SHP77 (cell line): ENCODE results near the gene MAML3.

Experiments
- DNase-seq, 2 experiments: peaks; one replicate each; lab custom pipeline; 2025; lab: John Stamatoyannopoulos, UW

Gene MAML3

DNA sequence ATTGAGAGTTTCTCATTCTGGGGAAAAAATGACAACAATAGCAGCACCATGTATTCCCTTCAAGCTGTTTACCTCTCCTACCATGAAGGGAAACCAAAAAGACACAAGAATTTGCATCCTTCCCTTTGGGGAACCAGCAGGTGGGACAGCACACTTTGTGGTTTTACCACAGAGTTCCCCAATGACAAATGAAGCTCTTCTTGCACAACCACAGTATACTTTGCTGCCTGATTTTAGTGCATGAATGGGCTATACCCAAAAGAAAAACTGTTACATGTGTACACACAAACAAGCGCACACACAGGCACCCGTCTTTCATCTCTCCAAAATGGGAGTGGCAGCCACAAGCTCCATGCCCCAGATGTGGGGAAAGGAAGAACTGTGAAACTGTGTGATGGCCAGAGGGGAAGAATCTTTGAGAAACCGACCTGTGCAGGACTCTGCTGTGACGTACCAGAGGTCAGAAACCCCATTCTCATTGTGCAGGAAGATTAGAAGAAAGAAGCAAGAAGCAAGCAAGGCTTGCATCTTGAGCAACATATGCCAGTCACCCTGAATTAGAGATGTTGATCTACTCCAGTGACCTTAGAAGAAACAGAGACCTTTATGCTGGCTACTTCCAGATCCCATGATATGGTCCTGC lies 2.7 kb upstream of the MAML3 start:
- DNase-seq: no peak

DNA sequence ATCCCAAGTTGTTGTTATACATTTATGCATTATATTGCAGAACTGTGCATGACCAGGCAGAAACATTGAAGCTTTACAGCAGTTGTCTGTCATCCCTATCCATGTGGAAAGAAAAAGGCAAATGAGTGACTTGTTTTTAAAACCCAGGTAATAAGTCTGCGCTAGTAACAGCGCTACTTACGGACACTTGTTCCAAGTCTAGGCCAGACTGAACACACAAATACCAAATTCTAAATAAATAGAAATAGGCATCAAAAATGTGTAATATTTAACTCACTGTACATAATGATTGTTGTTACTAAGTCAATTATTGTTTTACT lies 548 bp upstream of the MAML3 start:
- no peak for DNase-seq

DNA sequence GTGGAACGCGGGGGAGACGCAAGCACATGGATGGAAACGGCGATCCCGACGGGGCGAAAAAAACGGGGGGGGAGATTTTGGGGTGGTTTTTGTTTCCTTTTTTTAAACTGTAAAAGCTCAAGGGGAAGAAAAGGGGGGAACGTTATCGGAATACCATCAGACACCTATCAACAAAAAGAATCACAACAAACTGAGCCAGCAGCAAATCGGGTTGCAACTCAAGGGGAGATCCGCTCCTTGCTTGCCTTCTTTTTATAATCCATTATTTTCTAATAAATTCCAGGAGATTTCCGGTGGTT lies 616 bp downstream of the MAML3 start:
- DNase-seq: no peak

DNA sequence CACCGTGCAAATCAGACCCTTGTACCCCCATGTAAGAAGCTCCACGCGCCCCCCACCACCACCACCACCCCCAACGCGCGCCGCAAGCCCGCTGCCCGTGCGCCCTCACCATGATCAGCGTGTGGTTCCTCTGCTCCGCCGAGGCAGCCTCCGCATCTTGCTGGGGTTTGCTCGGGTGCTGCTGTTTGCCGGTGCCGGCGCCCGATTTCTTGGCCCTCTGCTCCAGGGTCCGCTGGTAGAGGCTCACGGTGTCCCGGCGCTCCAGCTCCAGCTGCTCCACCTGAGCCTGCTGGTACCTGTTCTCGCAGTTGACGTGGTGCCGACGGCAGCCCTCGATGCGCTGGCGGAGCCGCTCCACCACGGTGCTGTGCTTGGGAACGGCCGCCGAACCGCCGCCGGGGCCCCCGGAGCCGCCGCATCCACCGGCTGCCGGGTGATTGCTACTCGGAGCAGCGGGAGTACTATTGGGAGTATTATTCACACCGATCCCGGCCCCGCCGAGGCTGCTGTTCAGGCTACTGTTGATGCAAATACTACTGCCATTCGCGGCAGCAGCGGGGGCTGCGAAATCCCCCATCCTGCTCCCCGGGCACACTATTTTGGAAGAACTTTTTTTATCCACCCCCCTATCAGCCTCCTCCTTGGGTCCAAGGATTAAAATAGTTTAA lies 1.1 kb downstream of the MAML3 start:
- DNase-seq: peak in 1 of 2 experiments; percentile 14

DNA sequence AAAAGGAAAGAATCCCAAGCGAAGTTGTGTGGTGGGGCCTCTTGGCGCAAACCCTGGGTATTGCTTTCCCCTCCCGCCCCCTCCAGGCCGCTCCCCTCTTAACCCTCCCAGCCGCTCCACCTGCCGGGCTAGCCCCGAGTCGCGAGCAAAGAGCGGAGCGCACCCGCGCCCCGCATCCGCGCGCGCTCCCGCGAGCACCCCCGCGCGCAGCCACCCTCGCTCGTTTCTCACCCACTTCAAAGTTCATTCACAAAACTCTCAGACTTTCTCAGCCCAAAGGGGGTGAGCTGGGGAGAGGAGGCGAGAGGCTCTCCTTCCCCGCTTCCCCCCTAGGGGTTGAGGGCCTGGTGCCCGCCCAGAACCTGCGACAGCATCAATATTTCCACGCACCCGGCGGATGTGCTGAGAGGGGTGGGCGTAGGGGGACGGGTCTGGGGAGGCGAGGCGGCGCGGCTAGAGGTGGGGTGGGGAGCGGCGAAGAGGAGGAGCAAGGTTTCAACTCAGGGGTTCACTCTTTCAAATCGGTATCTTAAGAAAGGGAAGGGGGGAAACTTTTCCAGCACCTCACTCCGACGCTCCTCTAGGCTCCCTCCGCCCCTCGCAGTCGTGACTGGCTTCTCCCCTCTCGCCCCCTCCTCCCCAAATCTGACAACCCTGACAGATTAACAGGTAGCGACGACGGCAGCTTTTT lies 1.8 kb downstream of the MAML3 start:
- DNase-seq: peak; percentile 61 to 72

DNA sequence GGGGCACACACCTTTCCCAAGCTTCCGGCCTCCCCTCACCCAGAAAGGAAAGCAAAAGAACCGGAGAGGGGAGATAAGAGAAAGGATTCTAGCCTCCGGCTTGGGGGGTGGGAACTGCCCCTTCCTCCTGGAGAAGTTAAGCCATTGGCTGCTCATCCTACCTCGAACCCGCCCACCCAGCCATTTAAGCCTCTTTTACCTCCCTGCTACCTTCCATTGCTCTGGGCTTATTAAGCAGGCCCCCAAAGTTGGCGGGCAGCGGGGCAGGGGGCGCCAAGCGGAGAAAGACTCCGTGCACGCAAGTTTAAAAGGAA lies 2.3 kb downstream of the MAML3 start:
- DNase-seq: peak; percentile 72 to 83

DNA sequence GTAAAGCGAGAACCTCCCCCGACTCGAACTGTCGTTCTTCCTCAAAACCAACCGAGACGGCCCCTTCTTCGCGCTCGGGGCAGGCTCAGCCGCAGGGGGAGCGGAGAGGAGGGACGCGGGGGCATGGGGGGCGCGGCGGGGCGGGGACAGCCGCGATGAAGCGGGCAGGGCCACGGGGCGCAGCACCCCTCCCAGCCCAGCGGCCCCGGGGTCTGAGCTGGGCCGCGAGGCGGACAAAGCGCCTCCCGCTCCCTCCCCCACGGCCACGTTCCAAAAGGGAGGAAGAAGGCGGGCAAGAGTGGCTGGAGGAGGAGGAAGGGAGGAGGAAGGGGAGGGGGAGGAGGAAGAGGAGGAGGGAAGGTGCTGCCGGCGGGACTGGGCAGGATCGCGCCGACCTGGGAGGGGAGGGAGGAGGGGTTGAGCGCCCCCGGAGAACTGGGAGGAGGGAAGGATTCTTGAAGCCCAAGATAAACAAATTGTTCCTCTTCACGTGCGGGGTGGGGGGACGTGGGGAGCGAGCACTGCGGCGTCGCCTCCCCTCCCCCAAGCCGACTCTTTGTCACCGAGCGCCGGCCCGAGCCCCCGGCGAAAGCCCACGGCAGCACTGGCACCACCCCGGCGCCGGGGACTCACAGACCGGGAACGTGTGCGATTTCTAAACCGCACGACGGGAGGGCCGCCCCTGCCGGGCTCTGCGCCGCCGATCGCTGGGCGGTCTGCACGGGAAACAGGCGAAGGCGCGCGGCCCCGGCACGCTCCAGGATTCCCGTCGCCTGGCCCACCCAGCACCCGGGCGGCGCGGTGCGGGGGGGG lies 2.9 kb downstream of the MAML3 start:
- peak; percentile 45 to 55 for DNase-seq

DNA sequence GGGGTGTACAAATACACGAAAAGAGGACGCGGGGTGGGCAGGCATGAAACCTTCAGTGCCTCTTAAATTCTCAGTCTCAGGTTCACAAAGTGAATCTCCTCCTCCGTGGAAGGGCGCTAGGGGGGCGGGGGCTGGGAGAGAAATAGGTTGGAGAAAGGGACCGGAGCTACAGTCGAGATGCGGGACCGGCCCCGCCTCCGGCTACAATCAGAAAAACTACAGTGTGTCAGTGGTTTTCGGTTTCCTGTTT lies 3.4 kb downstream of the MAML3 start:
- no peak for DNase-seq

DNA sequence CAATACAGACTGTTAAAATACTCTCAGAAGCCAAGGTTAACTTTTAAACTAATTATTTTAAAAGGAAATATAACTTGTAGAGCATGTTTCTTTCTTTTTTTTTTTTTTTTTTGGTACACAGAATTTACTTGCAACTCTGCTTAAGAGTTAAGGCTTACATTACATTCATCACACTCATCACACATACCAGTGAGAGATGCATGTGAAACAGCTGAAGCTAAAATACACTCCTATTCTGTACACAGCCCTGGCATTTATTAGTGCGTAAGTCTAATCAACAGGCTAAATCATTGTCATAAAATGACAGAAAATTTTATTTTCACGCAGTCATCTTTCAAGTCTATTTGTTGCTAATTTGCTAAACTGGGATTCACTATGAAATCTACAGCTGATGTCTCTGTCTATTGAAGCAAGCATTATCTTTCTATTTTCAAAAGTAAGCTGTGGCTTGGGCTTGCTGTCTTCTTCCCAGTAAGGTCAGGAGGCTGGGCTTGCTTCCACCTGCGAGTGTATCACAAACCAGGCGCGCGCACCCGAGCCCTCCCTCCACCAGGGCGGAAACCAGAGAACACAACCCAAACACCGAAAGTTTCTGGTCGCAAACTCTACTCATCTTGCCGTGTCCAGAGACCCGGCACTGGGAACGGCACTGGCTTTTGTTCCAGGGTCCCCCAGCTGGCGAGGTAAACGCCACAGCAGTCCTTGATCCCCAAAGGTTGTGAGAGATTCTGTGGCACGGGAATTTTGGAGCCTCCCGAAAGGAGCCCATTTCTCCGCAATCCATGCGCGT lies 3.9 kb downstream of the MAML3 start:
- peak in 1 of 2 experiments; percentile 50 for DNase-seq

DNA sequence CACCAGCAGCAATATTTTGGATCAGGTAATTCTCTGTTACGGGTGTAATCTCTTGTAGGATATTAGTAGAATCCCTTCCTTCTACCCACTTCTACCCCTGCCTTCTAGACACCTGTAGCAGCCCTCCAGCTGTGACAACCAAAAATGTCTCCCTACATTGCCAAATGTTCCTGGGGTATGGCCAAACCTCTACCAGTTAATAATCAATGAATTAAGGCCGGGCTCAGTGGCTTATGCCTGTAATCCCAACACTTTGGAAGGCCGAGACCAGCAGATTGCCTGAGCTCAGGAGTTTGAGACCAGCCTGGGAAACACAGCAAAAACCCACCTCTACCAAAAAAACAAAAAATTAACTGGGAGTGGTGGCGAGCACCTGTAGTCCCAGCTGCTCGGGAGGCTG lies 9.9 kb downstream of the MAML3 start:
- no peak for DNase-seq

DNA sequence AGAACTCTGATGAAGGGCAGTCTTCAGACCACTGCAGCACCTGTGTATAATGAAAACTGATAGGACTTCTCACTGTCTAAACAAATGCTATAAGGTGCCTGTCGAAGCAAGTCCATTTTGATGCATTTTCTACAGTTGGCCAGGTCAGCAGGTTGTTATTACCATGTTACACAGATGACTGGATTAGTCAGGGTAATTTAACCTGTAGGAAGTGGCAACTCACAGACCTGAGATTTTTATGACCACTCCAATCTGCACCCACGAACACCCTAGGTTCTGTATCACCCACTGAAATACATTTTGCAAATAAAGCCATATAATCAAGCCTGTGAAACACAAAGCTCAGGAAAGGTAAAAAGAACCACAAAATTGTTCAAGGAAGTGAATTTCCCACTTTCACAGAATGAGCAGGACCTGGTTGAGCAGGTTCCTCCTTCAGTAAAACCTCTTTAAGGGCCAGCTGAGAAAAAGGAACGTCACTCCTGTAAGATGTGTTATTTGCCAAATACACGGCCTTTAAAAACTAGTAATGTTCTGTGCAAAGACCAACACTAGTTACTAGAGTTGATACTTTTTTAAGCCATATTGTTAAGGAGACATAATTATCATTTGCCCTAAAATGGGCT lies 12.7 kb downstream of the MAML3 start:
- DNase-seq: no peak

DNA sequence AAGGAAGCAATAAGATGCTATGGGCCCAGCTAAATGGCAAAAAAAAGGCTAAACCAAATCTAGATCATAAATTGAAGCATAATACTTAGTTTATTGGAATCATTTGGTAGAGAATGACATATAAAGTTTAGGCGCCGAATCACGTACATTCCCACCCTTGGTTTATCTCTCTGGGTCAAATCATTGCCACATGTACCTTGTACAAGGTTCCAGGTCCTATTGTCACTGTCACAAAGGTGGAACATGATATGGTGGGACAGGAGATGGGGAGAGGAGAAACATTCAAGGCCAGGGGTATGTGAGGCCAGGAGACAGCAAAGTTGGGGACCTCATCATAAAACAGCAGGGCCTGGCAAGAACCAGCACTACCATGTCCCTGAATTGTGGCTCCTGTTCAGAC lies 13.4 kb downstream of the MAML3 start:
- DNase-seq: no peak

DNA sequence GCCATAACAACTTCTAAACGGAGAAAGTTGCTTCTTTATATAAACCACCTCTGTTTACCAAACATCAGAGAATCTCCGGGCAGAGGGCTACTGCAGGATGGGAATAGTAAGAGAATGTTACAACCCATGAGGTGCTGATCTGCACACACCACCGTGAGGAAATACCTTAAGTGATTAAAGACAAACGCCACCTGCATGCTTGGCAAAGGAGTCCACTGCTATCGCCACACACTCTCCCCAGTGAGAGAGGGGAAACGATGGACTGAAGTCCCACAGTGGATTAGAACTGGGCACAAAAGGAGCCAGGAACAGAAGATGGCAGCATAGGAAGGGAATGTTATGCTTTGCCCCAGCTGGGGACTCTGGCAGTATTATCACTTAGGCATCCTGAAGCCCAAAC lies 15.6 kb downstream of the MAML3 start:
- no peak for DNase-seq

DNA sequence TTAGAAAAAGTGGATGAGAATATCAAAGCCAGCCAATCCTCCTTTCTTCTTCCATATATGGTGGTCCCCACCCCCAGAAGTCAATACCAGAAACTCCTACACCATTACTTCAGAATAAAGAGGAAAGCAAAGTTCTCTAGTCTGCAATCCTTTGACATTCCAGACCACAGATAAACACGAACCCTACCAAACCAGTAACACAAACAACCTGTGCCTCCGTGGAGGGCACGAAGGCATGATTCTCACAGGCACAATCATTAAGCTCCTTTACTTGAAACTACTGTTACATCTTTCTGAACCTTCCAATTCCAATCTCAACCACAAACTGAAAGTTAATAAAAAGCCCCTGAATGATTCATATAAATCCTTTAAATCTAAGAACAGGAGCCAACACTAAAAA lies 16.3 kb downstream of the MAML3 start:
- no peak for DNase-seq

DNA sequence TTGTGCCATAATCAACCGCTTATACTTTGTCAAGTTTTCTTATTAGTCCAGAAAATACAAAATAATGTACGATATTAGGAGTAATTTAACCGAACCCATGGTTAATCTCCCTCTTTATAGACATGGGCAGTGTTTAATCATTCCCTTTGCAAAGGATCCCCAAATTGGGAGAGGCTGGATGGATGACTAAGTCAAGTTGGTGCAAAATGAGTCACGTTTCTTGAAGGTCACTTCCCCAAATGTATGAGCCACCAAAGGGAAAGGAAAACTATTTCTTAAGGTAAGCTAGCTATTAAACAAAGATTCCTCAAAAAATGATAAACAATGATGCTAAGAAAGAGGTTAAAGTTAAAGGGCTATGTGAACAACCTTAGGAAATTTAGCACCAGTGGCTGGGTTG lies 17.5 kb downstream of the MAML3 start:
- no peak for DNase-seq

DNA sequence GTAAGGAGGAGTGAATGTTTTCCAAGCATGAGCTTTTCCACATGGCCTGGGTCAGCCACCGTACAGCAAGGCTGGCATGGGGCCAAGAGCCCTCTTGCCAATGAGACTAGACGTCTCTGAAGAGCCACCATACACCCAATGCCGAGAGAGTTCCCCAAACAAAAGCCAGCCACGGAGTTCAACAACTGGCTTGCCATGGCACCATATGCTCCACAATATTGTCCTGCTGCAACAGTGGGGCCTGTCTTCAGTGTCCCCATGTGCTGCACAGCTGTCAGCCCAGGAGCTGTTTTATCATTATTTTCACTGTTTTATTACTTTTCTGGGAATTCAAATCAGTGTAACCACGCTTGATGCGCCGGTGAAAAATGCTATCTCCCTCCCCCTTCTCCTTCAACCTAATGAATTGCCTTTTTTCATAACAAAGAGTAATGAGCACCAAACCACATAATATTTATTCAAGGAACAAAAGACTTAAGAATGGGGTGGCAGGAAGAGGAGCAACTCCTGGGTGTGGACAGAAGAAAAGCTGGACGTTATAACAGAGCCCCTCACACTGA lies 18.4 kb downstream of the MAML3 start:
- peak; percentile 30 to 64 for DNase-seq

DNA sequence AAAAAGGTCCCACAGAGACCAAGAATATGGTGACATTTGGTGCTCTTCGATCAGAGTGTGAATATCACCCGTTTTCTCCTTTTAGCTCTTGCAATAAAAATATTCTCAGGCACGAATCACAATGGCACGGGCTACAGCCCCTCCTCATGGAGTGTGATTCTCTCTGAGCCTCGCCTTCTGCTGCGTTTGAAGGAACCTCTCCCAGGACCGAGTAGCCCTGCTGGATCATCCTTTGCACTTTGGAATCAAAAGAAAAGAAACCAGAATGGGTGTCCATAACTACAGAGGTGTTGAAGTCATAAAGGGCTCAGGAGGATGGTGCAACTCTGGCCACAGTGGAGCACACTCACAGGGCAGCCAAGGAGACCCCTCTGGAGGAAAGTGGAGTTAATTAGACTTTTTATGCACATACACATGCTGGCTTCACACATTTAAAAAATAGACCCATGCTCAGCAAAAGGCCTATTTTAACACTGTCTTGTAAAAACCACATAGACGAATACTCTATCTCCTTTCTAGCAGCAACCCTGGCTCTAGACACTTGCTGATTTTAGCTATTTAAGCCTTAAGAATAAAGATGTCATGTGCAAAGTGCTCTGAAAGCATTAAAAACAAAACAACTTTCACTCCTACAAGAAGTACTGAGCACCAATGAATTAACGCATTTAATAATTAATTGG lies 19.1 kb downstream of the MAML3 start:
- DNase-seq: no peak

DNA sequence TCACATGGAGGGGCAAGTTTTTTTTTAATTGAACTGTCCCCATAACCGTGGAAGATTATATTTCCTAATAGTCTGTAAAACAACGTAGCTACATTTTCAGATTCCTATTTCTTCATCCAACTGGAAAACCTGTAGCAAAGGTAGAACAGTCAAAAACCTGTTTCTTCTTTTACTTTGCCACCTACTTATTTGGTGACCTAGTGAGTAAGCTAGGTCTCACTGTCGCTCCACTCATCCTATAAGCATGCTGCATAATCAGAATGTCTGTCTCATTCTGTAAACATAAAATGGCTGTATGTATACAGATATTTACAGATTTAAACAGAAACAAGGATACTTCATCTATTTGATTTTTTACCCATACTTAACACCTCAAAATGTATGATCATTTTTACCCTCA lies 20.4 kb downstream of the MAML3 start:
- no peak for DNase-seq

DNA sequence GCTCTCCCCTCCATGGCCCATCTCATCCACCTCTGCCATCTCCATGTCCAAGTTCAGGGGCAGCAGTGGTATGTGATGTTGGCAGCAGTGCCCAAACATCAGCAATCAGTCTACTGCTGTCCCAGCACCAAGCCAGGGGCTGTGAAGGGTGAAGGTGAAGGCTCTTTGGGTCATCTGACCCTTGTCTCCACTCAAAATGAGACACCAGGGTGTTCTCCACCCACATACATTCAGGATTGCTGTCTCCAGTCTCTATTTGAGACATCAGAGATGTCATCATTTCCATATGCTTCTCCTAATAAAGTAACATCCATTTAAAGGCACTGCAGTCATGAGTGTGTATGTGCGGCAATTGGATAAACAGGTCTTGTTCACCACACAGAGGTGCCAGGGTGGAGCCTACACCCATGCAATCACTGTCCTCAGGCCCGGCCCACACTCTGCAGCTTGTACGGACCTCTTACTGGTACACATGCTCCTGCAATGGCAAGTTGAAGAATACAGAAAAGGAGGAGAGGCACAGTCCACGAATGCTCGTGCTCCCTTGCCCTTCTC lies 22.2 kb downstream of the MAML3 start:
- no peak for DNase-seq

DNA sequence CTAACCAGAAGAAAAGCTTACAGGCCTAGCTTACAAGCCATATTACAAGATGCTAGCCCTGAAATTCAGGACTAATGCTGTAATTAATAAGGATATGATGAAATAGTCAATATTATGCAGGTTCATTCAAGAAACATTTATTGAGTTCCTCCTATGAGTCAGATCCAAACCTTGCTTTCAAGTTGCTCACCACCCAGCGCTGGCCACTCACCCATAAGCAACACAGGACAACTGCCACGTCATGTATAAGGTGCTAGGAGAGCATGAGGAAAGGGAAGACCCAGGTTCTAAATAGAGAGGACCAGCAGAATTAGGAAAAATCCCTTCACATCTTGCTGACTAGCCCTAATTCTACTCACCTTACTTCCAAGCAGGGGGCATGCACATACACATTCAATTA lies 23.3 kb downstream of the MAML3 start:
- DNase-seq: no peak

DNA sequence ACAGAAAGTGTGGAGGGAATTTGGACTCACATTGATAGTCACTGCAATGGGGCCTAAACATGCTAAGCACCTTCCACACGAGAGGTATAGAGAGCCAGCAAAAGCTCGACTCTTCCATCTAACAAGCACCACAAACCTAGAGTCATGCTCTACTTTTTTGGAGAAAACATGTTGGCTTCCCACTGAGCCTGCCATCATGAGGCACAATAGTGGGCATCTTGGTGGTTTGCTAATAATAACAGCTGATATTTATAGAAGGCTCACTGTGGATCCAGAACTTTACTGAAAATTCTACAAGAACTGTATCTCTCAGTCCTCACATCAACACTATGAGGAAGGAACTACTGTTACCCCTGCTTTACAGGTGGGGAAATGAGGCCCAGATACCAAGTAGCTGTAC lies 26.6 kb downstream of the MAML3 start:
- no peak for DNase-seq
